Measurements from ENCODE around the gene GPC6. TPM values are rescaled to one million over a fixed set of nuclear protein-coding genes. Genes with fewer than 3 reads are reported as not detected.

GPC6 gene
- total RNA-seq, 5 donors from 2014 or later (not counting 1 experiment from before 2014, with no cell fraction given) = 0.03 to 0.18 (median 0.06) TPM; not detected in 2

GRCh38 chr13:94309997-94310855 lies 1083.6 kb downstream of the GPC6 start:
- H3K27ac Mint-ChIP-seq = no peak overlapping the region
- Histone ChIP-seq H3K27ac (ENCODE audit: low read length) (no peak overlapping the region), H3K4me1 (ENCODE audit: control insufficient read depth in 1 of 2, extremely low read depth in 1 of 2, insufficient read depth in 2 of 2, low read length in 2 of 2) (peaks cover 0 to 5% of the 10 kb centered on the region in 2 experiments), H3K9me3 (no peaks in the 10 kb centered on the region), H3K36me3 (ENCODE audit: control insufficient read depth in 2 of 2, extremely low read depth in 1 of 2, insufficient read depth in 1 of 2, low read length in 1 of 2) (no peaks in the 10 kb centered on the region), H3K4me3 (ENCODE audit: control insufficient read depth in 1 of 2, extremely low read depth in 1 of 2, low read length in 1 of 2) (no peak overlapping the region), H3K27me3 (replicated peaks in 1 of 2; ENCODE audit: control insufficient read depth in 2 of 2, extremely low read depth in 1 of 2, insufficient read depth in 2 of 2, low read length in 1 of 2) (no peaks in the 10 kb centered on the region)
- H3K4me3 Mint-ChIP-seq = no peak overlapping the region
- H3K27me3 Mint-ChIP-seq = peaks cover 0 to 3% of the 10 kb centered on the region in 2 donors
- no peaks in the 10 kb centered on the region for H3K36me3 Mint-ChIP-seq
- H3K9me3 Mint-ChIP-seq = no peaks in the 10 kb centered on the region
- peaks cover 0 to 9% (median 7%) of the 10 kb centered on the region in 3 donors for H3K4me1 Mint-ChIP-seq
- no peak for ATAC-seq (replicated peaks in 1 of 4)
- ChIA-PET POLR2A (no interaction called here), CTCF (interaction anchor here in 1 of 2 donors (0.5 kb wide), 1 partner anchor 37 kb away, joined by 5 read pairs; no protein-coding TSS in a partner anchor)
- DNase-seq = no peak
- WGBS (ENCODE audit: insufficient coverage) = 89% methylated on average over 3 of the region's 8 CpGs

GRCh38 chr13:94311893-94312292 lies 1085.3 kb downstream of the GPC6 start:
- Histone ChIP-seq H3K27me3 (replicated peaks in 1 of 2; ENCODE audit: control insufficient read depth in 2 of 2, extremely low read depth in 1 of 2, insufficient read depth in 2 of 2, low read length in 1 of 2) (no peaks in the 10 kb centered on the region), H3K4me3 (ENCODE audit: control insufficient read depth in 1 of 2, extremely low read depth in 1 of 2, low read length in 1 of 2) (no peak overlapping the region), H3K4me1 (ENCODE audit: control insufficient read depth in 1 of 2, extremely low read depth in 1 of 2, insufficient read depth in 2 of 2, low read length in 2 of 2) (peaks cover 0 to 5% of the 10 kb centered on the region in 2 experiments), H3K27ac (ENCODE audit: low read length) (peak overlapping the region; percentile 52), H3K36me3 (ENCODE audit: control insufficient read depth in 2 of 2, extremely low read depth in 1 of 2, insufficient read depth in 1 of 2, low read length in 1 of 2) (no peaks in the 10 kb centered on the region), H3K9me3 (no peaks in the 10 kb centered on the region)
- CTCF ChIA-PET = no interaction called here
- H3K4me1 Mint-ChIP-seq = peaks cover 3 to 15% (median 11%) of the 10 kb centered on the region in 3 donors
- WGBS (ENCODE audit: insufficient coverage) = no CpG with 5 or more reads among the region's 2 CpGs
- POLR2A ChIA-PET = no interaction called here
- DNase-seq = no peak
- H3K27me3 Mint-ChIP-seq = peaks cover 0 to 3% of the 10 kb centered on the region in 2 donors
- no peak overlapping the region for H3K27ac Mint-ChIP-seq
- ATAC-seq (replicated peaks in 1 of 4) = no peak
- no peak overlapping the region for H3K4me3 Mint-ChIP-seq
- H3K36me3 Mint-ChIP-seq = no peaks in the 10 kb centered on the region
- no peaks in the 10 kb centered on the region for H3K9me3 Mint-ChIP-seq

GRCh38 chr13:94312511-94313216 lies 1086.1 kb downstream of the GPC6 start:
- Histone ChIP-seq H3K9me3 (no peaks in the 10 kb centered on the region), H3K27me3 (replicated peaks in 1 of 2; ENCODE audit: control insufficient read depth in 2 of 2, extremely low read depth in 1 of 2, insufficient read depth in 2 of 2, low read length in 1 of 2) (no peaks in the 10 kb centered on the region), H3K27ac (ENCODE audit: low read length) (peak overlapping the region; percentile 52), H3K4me1 (ENCODE audit: control insufficient read depth in 1 of 2, extremely low read depth in 1 of 2, insufficient read depth in 2 of 2, low read length in 2 of 2) (peaks cover 0 to 5% of the 10 kb centered on the region in 2 experiments), H3K36me3 (ENCODE audit: control insufficient read depth in 2 of 2, extremely low read depth in 1 of 2, insufficient read depth in 1 of 2, low read length in 1 of 2) (no peaks in the 10 kb centered on the region), H3K4me3 (ENCODE audit: control insufficient read depth in 1 of 2, extremely low read depth in 1 of 2, low read length in 1 of 2) (no peak overlapping the region)
- Mint-ChIP-seq H3K36me3 (no peaks in the 10 kb centered on the region), H3K27me3 (peaks cover 0 to 3% of the 10 kb centered on the region in 2 donors), H3K4me1 (peaks cover 10 to 22% (median 16%) of the 10 kb centered on the region in 3 donors), H3K27ac (peak overlapping the region; percentile 64 to 88), H3K9me3 (no peaks in the 10 kb centered on the region), H3K4me3 (peak overlapping the region in 2 of 3 donors; percentile 6 to 44)
- DNase-seq (peak in 2 of 35 experiments; percentile 7 to 25), ATAC-seq (replicated peaks in 1 of 4) (peak in 1 of 4 experiments; percentile 35)
- POLR2A ChIA-PET = no interaction called here
- CTCF ChIA-PET = no interaction called here
- 84% methylated on average over 10 of the region's 15 CpGs for WGBS (ENCODE audit: insufficient coverage)

GRCh38 chr13:94313321-94313910 lies 1086.8 kb downstream of the GPC6 start:
- POLR2A ChIA-PET = no interaction called here
- Mint-ChIP-seq H3K36me3 (no peaks in the 10 kb centered on the region), H3K27ac (no peak overlapping the region), H3K27me3 (peaks cover 0 to 3% of the 10 kb centered on the region in 2 donors), H3K9me3 (no peaks in the 10 kb centered on the region), H3K4me1 (peaks cover 13 to 23% (median 16%) of the 10 kb centered on the region in 3 donors), H3K4me3 (no peak overlapping the region)
- Histone ChIP-seq H3K4me1 (ENCODE audit: control insufficient read depth in 1 of 2, extremely low read depth in 1 of 2, insufficient read depth in 2 of 2, low read length in 2 of 2) (peaks cover 0 to 5% of the 10 kb centered on the region in 2 experiments), H3K4me3 (ENCODE audit: control insufficient read depth in 1 of 2, extremely low read depth in 1 of 2, low read length in 1 of 2) (no peak overlapping the region), H3K36me3 (ENCODE audit: control insufficient read depth in 2 of 2, extremely low read depth in 1 of 2, insufficient read depth in 1 of 2, low read length in 1 of 2) (no peaks in the 10 kb centered on the region), H3K27me3 (replicated peaks in 1 of 2; ENCODE audit: control insufficient read depth in 2 of 2, extremely low read depth in 1 of 2, insufficient read depth in 2 of 2, low read length in 1 of 2) (no peaks in the 10 kb centered on the region), H3K27ac (ENCODE audit: low read length) (peak overlapping the region; percentile 52), H3K9me3 (no peaks in the 10 kb centered on the region)
- ATAC-seq (replicated peaks in 1 of 4) (no peak), DNase-seq (no peak)
- WGBS (ENCODE audit: insufficient coverage) = no CpG with 5 or more reads among the region's 3 CpGs
- CTCF ChIA-PET = no interaction called here

GRCh38 chr13:94313926-94314325 lies 1087.3 kb downstream of the GPC6 start:
- Histone ChIP-seq H3K36me3 (ENCODE audit: control insufficient read depth in 2 of 2, extremely low read depth in 1 of 2, insufficient read depth in 1 of 2, low read length in 1 of 2) (no peaks in the 10 kb centered on the region), H3K27ac (ENCODE audit: low read length) (no peak overlapping the region), H3K9me3 (no peaks in the 10 kb centered on the region), H3K4me3 (ENCODE audit: control insufficient read depth in 1 of 2, extremely low read depth in 1 of 2, low read length in 1 of 2) (no peak overlapping the region), H3K27me3 (replicated peaks in 1 of 2; ENCODE audit: control insufficient read depth in 2 of 2, extremely low read depth in 1 of 2, insufficient read depth in 2 of 2, low read length in 1 of 2) (no peaks in the 10 kb centered on the region), H3K4me1 (ENCODE audit: control insufficient read depth in 1 of 2, extremely low read depth in 1 of 2, insufficient read depth in 2 of 2, low read length in 2 of 2) (peaks cover 0 to 5% of the 10 kb centered on the region in 2 experiments)
- H3K9me3 Mint-ChIP-seq = no peaks in the 10 kb centered on the region
- peaks cover 13 to 23% (median 16%) of the 10 kb centered on the region in 3 donors for H3K4me1 Mint-ChIP-seq
- H3K4me3 Mint-ChIP-seq = no peak overlapping the region
- no peak overlapping the region for H3K27ac Mint-ChIP-seq
- ChIA-PET POLR2A (no interaction called here), CTCF (no interaction called here)
- no CpG with 5 or more reads among the region's 3 CpGs for WGBS (ENCODE audit: insufficient coverage)
- no peak for ATAC-seq (replicated peaks in 1 of 4)
- H3K27me3 Mint-ChIP-seq = peaks cover 0 to 3% of the 10 kb centered on the region in 2 donors
- no peak for DNase-seq
- H3K36me3 Mint-ChIP-seq = no peaks in the 10 kb centered on the region

GRCh38 chr13:94315188-94315587 lies 1088.6 kb downstream of the GPC6 start:
- POLR2A ChIA-PET = no interaction called here
- Mint-ChIP-seq H3K4me1 (peaks cover 13 to 23% (median 16%) of the 10 kb centered on the region in 3 donors), H3K9me3 (no peaks in the 10 kb centered on the region), H3K4me3 (no peak overlapping the region), H3K36me3 (no peaks in the 10 kb centered on the region), H3K27ac (no peak overlapping the region), H3K27me3 (peaks cover 0 to 3% of the 10 kb centered on the region in 2 donors)
- CTCF ChIA-PET = interaction anchor here (0.6 to 1.1 kb wide), 4 partner anchors 8 to 991 kb away, joined by 3 to 4 read pairs (median 3); no protein-coding TSS in a partner anchor
- Histone ChIP-seq H3K4me1 (ENCODE audit: control insufficient read depth in 1 of 2, extremely low read depth in 1 of 2, insufficient read depth in 2 of 2, low read length in 2 of 2) (peaks cover 0 to 5% of the 10 kb centered on the region in 2 experiments), H3K27me3 (replicated peaks in 1 of 2; ENCODE audit: control insufficient read depth in 2 of 2, extremely low read depth in 1 of 2, insufficient read depth in 2 of 2, low read length in 1 of 2) (no peaks in the 10 kb centered on the region), H3K36me3 (ENCODE audit: control insufficient read depth in 2 of 2, extremely low read depth in 1 of 2, insufficient read depth in 1 of 2, low read length in 1 of 2) (no peaks in the 10 kb centered on the region), H3K4me3 (ENCODE audit: control insufficient read depth in 1 of 2, extremely low read depth in 1 of 2, low read length in 1 of 2) (no peak overlapping the region), H3K27ac (ENCODE audit: low read length) (no peak overlapping the region), H3K9me3 (no peaks in the 10 kb centered on the region)
- ATAC-seq (replicated peaks in 1 of 4) (no peak), DNase-seq (no peak)
- no CpG with 5 or more reads among the region's 1 CpG for WGBS (ENCODE audit: insufficient coverage)

All from T-cell (primary cell).